ENCODE data around the gene DCP1B. TPM values are rescaled to one million over a fixed set of nuclear protein-coding genes. Genes with fewer than 3 reads are reported as not detected.
A peak's percentile ranks its signal among the peaks of the same experiment; 100 is the strongest.

Gene DCP1B
- total and polyA plus RNA-seq, 2 donors (not counting 1 experiment from before 2014, with no cell fraction given), result 12.3 to 18.0 TPM

DNA sequence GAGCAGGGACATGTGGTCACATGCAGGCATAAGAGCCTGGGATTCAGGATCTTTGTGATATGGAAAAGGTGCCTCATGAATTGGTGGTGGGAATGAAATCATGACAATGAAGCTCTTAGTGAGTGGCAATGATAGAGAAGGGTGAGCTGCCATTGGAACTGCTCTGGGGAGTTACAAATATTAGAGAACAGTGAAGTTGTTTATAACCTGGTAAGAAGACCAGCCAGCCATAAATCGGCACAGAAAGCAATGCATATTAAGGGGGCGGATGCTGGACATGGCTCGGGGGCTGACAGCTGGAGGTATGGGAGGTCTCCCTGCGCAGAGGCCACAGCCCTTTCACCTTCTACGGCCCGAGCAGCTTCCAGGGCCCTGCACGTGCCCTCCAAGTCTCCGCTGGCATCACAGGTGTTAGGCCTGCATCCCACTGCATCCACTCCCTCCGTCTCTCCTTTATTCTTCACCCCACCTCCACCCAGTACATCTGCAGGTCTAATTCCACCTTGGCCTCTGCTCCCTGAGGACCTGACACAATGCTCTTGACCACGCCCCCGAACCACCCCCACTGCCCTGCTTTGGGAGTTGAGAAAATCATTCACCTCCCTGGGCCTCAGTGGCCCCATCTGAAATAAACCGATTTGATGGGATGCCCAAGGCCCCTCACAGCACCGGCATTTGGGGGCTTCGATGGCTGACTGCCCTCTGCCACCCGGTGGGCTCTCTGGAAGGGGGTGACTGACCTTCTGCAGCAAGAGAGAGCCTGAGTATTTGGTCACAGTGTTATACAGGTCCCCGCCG is 89.9 kb downstream of the DCP1B start:
- Histone ChIP-seq H3K4me3 (ENCODE audit: control extremely low read depth in 1 of 5, extremely low read depth in 1 of 5, insufficient read depth in 1 of 5, low read depth in 2 of 5, low read length in 4 of 5) (no peak overlapping the region), H3K9ac (ENCODE audit: low read length) (no peak overlapping the region), H3K4me2 (replicated peaks; ENCODE audit: low read depth, low read length, poor library complexity, severe bottlenecking) (no peak overlapping the region), H3K36me3 (replicated peaks in 1 of 2; ENCODE audit: control extremely low read depth in 1 of 2, control insufficient read depth in 1 of 2, extremely low read depth in 1 of 2, insufficient read depth in 2 of 2, low read length in 1 of 2) (no peaks in the 10 kb centered on the region), H3K79me2 (ENCODE audit: control insufficient read depth, insufficient read depth, low read length) (peaks cover 20% of the 10 kb centered on the region), H4K20me1 (ENCODE audit: control insufficient read depth, insufficient read depth, low read length, poor library complexity, severe bottlenecking) (no peaks in the 10 kb centered on the region), H3K27me3 (replicated peaks in 1 of 4; ENCODE audit: control extremely low read depth in 1 of 4, control insufficient read depth in 3 of 4, insufficient read depth in 4 of 4, low read length in 3 of 4) (peaks cover 0 to 7% (median 2%) of the 10 kb centered on the region in 4 experiments), H3K9me3 (ENCODE audit: control extremely low read depth in 1 of 3, control insufficient read depth in 2 of 3, insufficient read depth in 1 of 3, low read length in 2 of 3) (peaks cover 0 to 4% (median 0%) of the 10 kb centered on the region in 3 donors), H2AFZ (ENCODE audit: insufficient read depth, low read depth, low read length, poor library complexity, severe bottlenecking) (no peak overlapping the region), H3K27ac (ENCODE audit: low read length in 2 of 2) (no peak overlapping the region), H3K4me1 (ENCODE audit: control insufficient read depth in 2 of 2, insufficient read depth in 2 of 2, low read length in 2 of 2) (peaks cover 23 to 25% of the 10 kb centered on the region in 2 donors)
- H3K27me3 Mint-ChIP-seq, result peaks cover 26% of the 10 kb centered on the region
- 92% methylated on average over 16 of the region's 17 CpGs for WGBS (ENCODE audit: insufficient coverage)
- ATAC-seq (ENCODE audit: low read depth), result no peak
- no peak overlapping the region for H3K27ac Mint-ChIP-seq
- DNase-seq, result peak; percentile 3
- no peak overlapping the region for H3K4me3 Mint-ChIP-seq
- no peaks in the 10 kb centered on the region for H3K9me3 Mint-ChIP-seq (ENCODE audit: insufficient read depth)
- intact Hi-C loops (cut with micrococcal nuclease), result no loop called here
- peaks cover 23% of the 10 kb centered on the region for H3K4me1 Mint-ChIP-seq
- CTCF ChIA-PET, result interaction anchor here (1.4 kb wide), 1 partner anchor 25 kb away, joined by 5 read pairs; no protein-coding TSS in a partner anchor
- POLR2A ChIA-PET, result no interaction called here
- TF ChIP-seq CTCF (IDR thresholded peaks at IDR 0.05) (no peak), EZH2 (IDR thresholded peaks at IDR 0.05; ENCODE audit: borderline replicate concordance, insufficient read depth, low read depth, low read length, poor library complexity, severe bottlenecking) (no peak)
